Brain microvascular endothelial cell (primary cell): Measurements from ENCODE around the gene CXCL12.

Experiments used
- DNase-seq: peaks from one replicate; pipeline ENCODE4 v3.0.0-alpha.2; 2020
- H3K27ac ChIP-seq: fragments of 250-450 bp; sonication (Bioruptor Pico); 2 replicates; pipeline ENCODE4 v1.5.1; 2020; ENCODE audit warnings: mild to moderate bottlenecking, moderate library complexity
- H3K27me3 ChIP-seq: fragments of 250-450 bp; sonication (Bioruptor Pico); replicated peaks from 2 replicates; pipeline ENCODE4 v1.5.1; 2020; ENCODE audit warnings: mild to moderate bottlenecking
- H3K36me3 ChIP-seq: fragments of 250-450 bp; sonication (Bioruptor Pico); replicated peaks from 2 replicates; pipeline ENCODE4 v1.5.1; 2020; ENCODE audit warnings: mild to moderate bottlenecking
- H3K4me3 ChIP-seq: 2 replicates; pipeline ENCODE4 v1.5.1; 2011; ENCODE audit warnings: low read depth, mild to moderate bottlenecking, control low read depth, low read length, moderate library complexity
- CTCF ChIP-seq: IDR thresholded peaks from 2 replicates; pipeline ENCODE4 v1.5.1; 2011; ENCODE audit warnings: low read depth, mild to moderate bottlenecking, moderate library complexity, low read length, control low read depth, inconsistent platforms; ENCODE audit errors: missing control alignments
- in situ Hi-C: cut with HindIII; loops from 2 replicates; pipeline ENCODE4 v1.10.0; 2017; ENCODE audit warnings: low sequenced_read_pairs, low pct_ligation_motif_present

The CXCL12 gene

GRCh38 chr10:44398271-44398670 is 13.4 kb upstream of the CXCL12 start:
- H3K36me3 ChIP-seq, result no peaks in the 10 kb centered on the region
- no peak overlapping the region for H3K4me3 ChIP-seq
- H3K27ac ChIP-seq, result no peak overlapping the region
- H3K27me3 ChIP-seq, result no peaks in the 10 kb centered on the region
- no peak for TF ChIP-seq CTCF
- no peak for DNase-seq
- in situ Hi-C loops, result no loop called here

- no peak overlapping the region for H3K27ac ChIP-seq
- no peaks in the 10 kb centered on the region for H3K27me3 ChIP-seq
- no peak for TF ChIP-seq CTCF
- H3K36me3 ChIP-seq, result no peaks in the 10 kb centered on the region
- in situ Hi-C loops, result no loop called here
- no peak for DNase-seq
- H3K4me3 ChIP-seq, result no peak overlapping the region
These were observed 12.8 kb upstream of the CXCL12 start for GRCh38 chr10:44397476-44398225.

GRCh38 chr10:44396671-44397191 is 11.8 kb upstream of the CXCL12 start:
- DNase-seq, result no peak
- in situ Hi-C loops, result no loop called here
- no peak overlapping the region for H3K27ac ChIP-seq
- H3K4me3 ChIP-seq, result no peak overlapping the region
- no peak for TF ChIP-seq CTCF
- H3K27me3 ChIP-seq, result no peaks in the 10 kb centered on the region
- H3K36me3 ChIP-seq, result no peaks in the 10 kb centered on the region

- Histone ChIP-seq H3K36me3 (no peaks in the 10 kb centered on the region), H3K27ac (no peak overlapping the region), H3K27me3 (no peaks in the 10 kb centered on the region), H3K4me3 (no peak overlapping the region)
- in situ Hi-C loops, result no loop called here
- DNase-seq, result no peak
- TF ChIP-seq CTCF, result no peak
These were observed 11.2 kb upstream of the CXCL12 start for GRCh38 chr10:44395902-44396670.

GRCh38 chr10:44395396-44395795 is 10.5 kb upstream of the CXCL12 start:
- H3K27ac ChIP-seq, result no peak overlapping the region
- no peaks in the 10 kb centered on the region for H3K27me3 ChIP-seq
- no peaks in the 10 kb centered on the region for H3K36me3 ChIP-seq
- TF ChIP-seq CTCF, result no peak
- no peak for DNase-seq
- H3K4me3 ChIP-seq, result no peak overlapping the region
- in situ Hi-C loops, result no loop called here
